Smooth muscle cell (in vitro differentiated cells): Measurements from ENCODE around the gene NIPA2. TPM values are rescaled to one million over a fixed set of nuclear protein-coding genes. Genes with fewer than 3 reads are reported as not detected.
A peak's percentile ranks its signal among the peaks of the same experiment; 100 is the strongest.

ENCODE experiments used
- DNase-seq: peaks from one replicate; lab custom pipeline; 2025; ENCODE audit not compliant: unreplicated experiment; lab: John Stamatoyannopoulos, UW
- H2AFZ ChIP-seq: fragments of 200-600 bp; sonication (generic); 2 replicates; pipeline ENCODE4 v1.6.0; 2016; ENCODE audit warnings: antibody characterized with exemption, low read depth, mild to moderate bottlenecking
- H3F3A ChIP-seq: fragments of 200-600 bp; sonication (generic); 2 replicates; pipeline ENCODE4 v1.6.0; 2017; ENCODE audit warnings: antibody characterized with exemption, low read depth
- H3K27ac ChIP-seq: fragments of 200-600 bp; sonication (generic); 2 replicates; pipeline ENCODE4 v1.5.1; 2016; ENCODE audit warnings: low read depth, mild to moderate bottlenecking
- H3K27me3 ChIP-seq: fragments of 200-600 bp; sonication (generic); 2 replicates; pipeline ENCODE4 v1.6.1; 2016; ENCODE audit warnings: low read depth, mild to moderate bottlenecking
- H3K36me3 ChIP-seq: fragments of 200-600 bp; sonication (generic); 2 replicates; pipeline ENCODE4 v1.5.1; 2016; ENCODE audit warnings: low read depth
- H3K4me1 ChIP-seq: fragments of 200-600 bp; sonication (generic); 2 replicates; pipeline ENCODE4 v1.5.1; 2016; ENCODE audit warnings: low read depth
- H3K4me2 ChIP-seq: fragments of 200-600 bp; sonication (generic); 2 replicates; pipeline ENCODE4 v1.6.0; 2016; ENCODE audit warnings: mild to moderate bottlenecking
- H3K4me3 ChIP-seq: fragments of 200-600 bp; sonication (generic); 2 replicates; pipeline ENCODE4 v1.5.1; 2016; ENCODE audit warnings: mild to moderate bottlenecking
- H3K79me2 ChIP-seq: fragments of 200-600 bp; sonication (generic); 2 replicates; pipeline ENCODE4 v1.6.0; 2016; ENCODE audit warnings: low read depth, mild to moderate bottlenecking
- H3K9ac ChIP-seq: fragments of 200-600 bp; sonication (generic); 2 replicates; pipeline ENCODE4 v1.6.0; 2016; ENCODE audit warnings: low read depth
- H3K9me3 ChIP-seq: fragments of 200-600 bp; sonication (generic); replicated peaks from 2 replicates; pipeline ENCODE4 v1.5.1; 2016; ENCODE audit warnings: low read depth
- H4K20me1 ChIP-seq: fragments of 200-600 bp; sonication (generic); 2 replicates; pipeline ENCODE4 v1.6.0; 2016; ENCODE audit warnings: low read depth
- CTCF ChIP-seq: fragments of 200-600 bp; sonication (generic); IDR thresholded peaks from 2 replicates; pipeline ENCODE4 v1.5.1; 2017; ENCODE audit warnings: borderline replicate concordance, mild to moderate bottlenecking, antibody characterized with exemption; ENCODE audit not compliant: insufficient read depth, poor library complexity, severe bottlenecking
- WGBS: methylation state at CpG from one replicate; pipeline ENCODE4 v1.1.7; 2016; ENCODE audit warnings: low lambda C conversion rate; 5-methylcytosine and 5-hydroxymethylcytosine counted together
- polyA plus RNA-seq: library from polyadenylated mRNA; unstranded; fragments of >200 nt; fragmentation: Nextera tagmentation; extraction: Ambion mirVana; gene quantifications from 2 replicates; pipeline ENCODE4 v1.2.1, GENCODE V29; 2016
- total RNA-seq: library from RNA; depleted of rRNA; stranded (reverse); fragments of >200 nt; gene quantifications from 2 replicates; pipeline ENCODE4 v1.2.3, GENCODE V29; 2014

The NIPA2 gene
- total and polyA plus RNA-seq, 2 experiments from 2014 or later: 44.7 to 70.5 TPM

- no peaks in the 10 kb centered on the region for H3K36me3 ChIP-seq
- H3K9me3 ChIP-seq: no peaks in the 10 kb centered on the region
- peak overlapping the region; percentile 84 for H3K27ac ChIP-seq
- peaks cover 28% of the 10 kb centered on the region for H4K20me1 ChIP-seq
- peaks cover 5% of the 10 kb centered on the region for H3F3A ChIP-seq
- peaks cover 17% of the 10 kb centered on the region for H3K4me1 ChIP-seq
- H3K9ac ChIP-seq: peak overlapping the region; percentile 93
- 1% methylated on average over 16 of the region's 16 CpGs for WGBS
- no peaks in the 10 kb centered on the region for H3K27me3 ChIP-seq
- TF ChIP-seq CTCF: no peak
- DNase-seq: no peak
- H3K79me2 ChIP-seq: peaks cover 54% of the 10 kb centered on the region
- H3K4me2 ChIP-seq: peak overlapping the region; percentile 94
- H2AFZ ChIP-seq: peak overlapping the region; percentile 77
- H3K4me3 ChIP-seq: peak overlapping the region; percentile 85
These were observed 705 bp downstream of the NIPA2 start for GRCh38 chr15:22839046-22839695.

- Histone ChIP-seq H3K79me2 (peaks cover 100% of the 10 kb centered on the region), H3K9ac (no peak overlapping the region), H2AFZ (no peak overlapping the region), H3K27ac (peak overlapping the region; percentile 19), H3F3A (peaks cover 5% of the 10 kb centered on the region), H3K4me1 (peaks cover 24% of the 10 kb centered on the region), H3K36me3 (no peaks in the 10 kb centered on the region), H3K4me3 (no peak overlapping the region), H3K4me2 (no peak overlapping the region), H3K27me3 (no peaks in the 10 kb centered on the region), H3K9me3 (no peaks in the 10 kb centered on the region), H4K20me1 (peaks cover 81% of the 10 kb centered on the region)
- WGBS: 86% methylated on average over 19 of the region's 19 CpGs
- TF ChIP-seq CTCF: no peak
- no peak for DNase-seq
These were observed 6.2 kb downstream of the NIPA2 start for GRCh38 chr15:22844421-22845288.

- WGBS: 59% methylated on average over 2 of the region's 2 CpGs
- Histone ChIP-seq H3K9ac (no peak overlapping the region), H3K36me3 (no peaks in the 10 kb centered on the region), H3K27me3 (no peaks in the 10 kb centered on the region), H3K9me3 (no peaks in the 10 kb centered on the region), H3K4me2 (no peak overlapping the region), H3K4me1 (peaks cover 17% of the 10 kb centered on the region), H3K27ac (peak overlapping the region; percentile 19), H3K79me2 (peaks cover 100% of the 10 kb centered on the region), H3K4me3 (no peak overlapping the region), H4K20me1 (peaks cover 88% of the 10 kb centered on the region), H2AFZ (no peak overlapping the region), H3F3A (peaks cover 5% of the 10 kb centered on the region)
- no peak for DNase-seq
- TF ChIP-seq CTCF: no peak
These were observed 6.9 kb downstream of the NIPA2 start for GRCh38 chr15:22845289-22845900.
